Activated CD4-positive, alpha-beta T cell treated with anti-CD3 and anti-CD28 coated beads, Interleukin-2, amount 10 ng/mL, durations not matched to agents 7 days and 5 days (primary cell): ENCODE measurements around the gene NCR2. TPM values are rescaled to one million over a fixed set of nuclear protein-coding genes. Genes with fewer than 3 reads are reported as not detected.

ENCODE experiments used
- CTCF ChIA-PET: fragments of 350-600 bp; sonication (Branson Sonifier 250); formaldehyde crosslinking; loops from one replicate; lab custom pipeline; 2021; ENCODE audit warnings: antibody characterized with exemption; lab: Charles Lee
- POLR2A ChIA-PET: fragments of 350-600 bp; sonication (Branson Sonifier 250); formaldehyde crosslinking; loops from one replicate; lab custom pipeline; 2021; ENCODE audit warnings: antibody characterized with exemption; lab: Charles Lee
- DNase-seq: peaks from one replicate; pipeline ENCODE4 v3.0.0-alpha.2; 2020
- H3K27ac Mint-ChIP-seq: one replicate; pipeline ENCODE4 v1.8.0; 2021; ENCODE audit warnings: mild to moderate bottlenecking, moderate library complexity, mixed read lengths
- H3K27me3 Mint-ChIP-seq: one replicate; pipeline ENCODE4 v1.8.0; 2021; ENCODE audit warnings: mixed read lengths
- H3K36me3 Mint-ChIP-seq: one replicate; pipeline ENCODE4 v1.8.0; 2021; ENCODE audit warnings: low read depth, mixed read lengths
- H3K4me1 Mint-ChIP-seq: one replicate; pipeline ENCODE4 v1.8.0; 2021; ENCODE audit warnings: mixed read lengths
- H3K4me3 Mint-ChIP-seq: one replicate; pipeline ENCODE4 v1.8.0; 2021; ENCODE audit warnings: mild to moderate bottlenecking, moderate library complexity, mixed read lengths
- H3K9me3 Mint-ChIP-seq: one replicate; pipeline ENCODE4 v1.8.0; 2021; ENCODE audit warnings: mixed read lengths
- total RNA-seq, 2 experiments: library from RNA; stranded (reverse); gene quantifications; one replicate each; pipeline ENCODE4 v1.2.3, GENCODE V29; 2021

Gene NCR2
- total RNA-seq, 2 experiments from 2014 or later: not detected

GRCh38 chr6:41371992-41372831, 36.8 kb downstream of the NCR2 start:
- DNase-seq: no peak
- H3K9me3 Mint-ChIP-seq: no peaks in the 10 kb centered on the region
- ChIA-PET CTCF (interaction anchor here (0.7 to 1.7 kb wide), 2 partner anchors 15 to 73 kb away, joined by 3 to 4 read pairs; no protein-coding TSS in a partner anchor), POLR2A (no interaction called here)
- peaks cover 78% of the 10 kb centered on the region for H3K27me3 Mint-ChIP-seq
- no peaks in the 10 kb centered on the region for H3K36me3 Mint-ChIP-seq
- H3K27ac Mint-ChIP-seq: peak overlapping the region; percentile 69
- H3K4me1 Mint-ChIP-seq: peaks cover 26% of the 10 kb centered on the region
- peak overlapping the region; percentile 63 for H3K4me3 Mint-ChIP-seq

GRCh38 chr6:41372832-41373626, 37.6 kb downstream of the NCR2 start:
- peak overlapping the region; percentile 63 for H3K4me3 Mint-ChIP-seq
- peak overlapping the region; percentile 44 for H3K27ac Mint-ChIP-seq
- no peaks in the 10 kb centered on the region for H3K9me3 Mint-ChIP-seq
- peaks cover 26% of the 10 kb centered on the region for H3K4me1 Mint-ChIP-seq
- H3K27me3 Mint-ChIP-seq: peaks cover 80% of the 10 kb centered on the region
- ChIA-PET POLR2A (no interaction called here), CTCF (interaction anchor here (1.2 to 1.8 kb wide), 2 partner anchors 216 to 1193 kb away, joined by 3 read pairs; no protein-coding TSS in a partner anchor)
- no peak for DNase-seq
- no peaks in the 10 kb centered on the region for H3K36me3 Mint-ChIP-seq

- H3K4me3 Mint-ChIP-seq: peak overlapping the region; percentile 9
- no peaks in the 10 kb centered on the region for H3K9me3 Mint-ChIP-seq
- no peaks in the 10 kb centered on the region for H3K36me3 Mint-ChIP-seq
- ChIA-PET CTCF (interaction anchor here (1.2 to 1.8 kb wide), 2 partner anchors 215 to 1193 kb away, joined by 3 read pairs; no protein-coding TSS in a partner anchor), POLR2A (no interaction called here)
- DNase-seq: no peak
- peaks cover 85% of the 10 kb centered on the region for H3K27me3 Mint-ChIP-seq
- H3K4me1 Mint-ChIP-seq: peaks cover 26% of the 10 kb centered on the region
- H3K27ac Mint-ChIP-seq: no peak overlapping the region
These were observed 38.2 kb downstream of the NCR2 start for GRCh38 chr6:41373627-41373918.

GRCh38 chr6:41373919-41374617, 38.7 kb downstream of the NCR2 start:
- Mint-ChIP-seq H3K4me1 (peaks cover 22% of the 10 kb centered on the region), H3K27ac (no peak overlapping the region), H3K36me3 (no peaks in the 10 kb centered on the region), H3K27me3 (peaks cover 86% of the 10 kb centered on the region), H3K4me3 (peak overlapping the region; percentile 9), H3K9me3 (no peaks in the 10 kb centered on the region)
- CTCF ChIA-PET: interaction anchor here (1.2 to 1.8 kb wide), 2 partner anchors 215 to 1192 kb away, joined by 3 read pairs; no protein-coding TSS in a partner anchor
- no peak for DNase-seq
- POLR2A ChIA-PET: interaction anchor here (0.7 kb wide), 1 partner anchor 318 kb away, joined by 3 read pairs; no protein-coding TSS in a partner anchor

GRCh38 chr6:41374618-41375590, 39.5 kb downstream of the NCR2 start:
- ChIA-PET POLR2A (interaction anchor here (0.7 kb wide), 1 partner anchor 318 kb away, joined by 3 read pairs; no protein-coding TSS in a partner anchor), CTCF (interaction anchor here (1.8 kb wide), 1 partner anchor 214 kb away, joined by 3 read pairs; no protein-coding TSS in a partner anchor)
- H3K27me3 Mint-ChIP-seq: peaks cover 89% of the 10 kb centered on the region
- DNase-seq: no peak
- peaks cover 21% of the 10 kb centered on the region for H3K4me1 Mint-ChIP-seq
- no peak overlapping the region for H3K4me3 Mint-ChIP-seq
- no peaks in the 10 kb centered on the region for H3K9me3 Mint-ChIP-seq
- H3K27ac Mint-ChIP-seq: no peak overlapping the region
- H3K36me3 Mint-ChIP-seq: no peaks in the 10 kb centered on the region

- peaks cover 86% of the 10 kb centered on the region for H3K27me3 Mint-ChIP-seq
- no peaks in the 10 kb centered on the region for H3K9me3 Mint-ChIP-seq
- H3K36me3 Mint-ChIP-seq: no peaks in the 10 kb centered on the region
- peaks cover 21% of the 10 kb centered on the region for H3K4me1 Mint-ChIP-seq
- POLR2A ChIA-PET: no interaction called here
- peak overlapping the region; percentile 50 for H3K27ac Mint-ChIP-seq
- DNase-seq: no peak
- CTCF ChIA-PET: no interaction called here
- H3K4me3 Mint-ChIP-seq: no peak overlapping the region
These were observed 40.3 kb downstream of the NCR2 start for GRCh38 chr6:41375598-41376151.

GRCh38 chr6:41376176-41376575, 40.8 kb downstream of the NCR2 start:
- no peaks in the 10 kb centered on the region for H3K9me3 Mint-ChIP-seq
- H3K36me3 Mint-ChIP-seq: no peaks in the 10 kb centered on the region
- peaks cover 86% of the 10 kb centered on the region for H3K27me3 Mint-ChIP-seq
- H3K27ac Mint-ChIP-seq: no peak overlapping the region
- no peak overlapping the region for H3K4me3 Mint-ChIP-seq
- ChIA-PET POLR2A (no interaction called here), CTCF (no interaction called here)
- no peak for DNase-seq
- peaks cover 21% of the 10 kb centered on the region for H3K4me1 Mint-ChIP-seq

- DNase-seq: no peak
- CTCF ChIA-PET: no interaction called here
- POLR2A ChIA-PET: no interaction called here
- H3K4me1 Mint-ChIP-seq: peaks cover 15% of the 10 kb centered on the region
- no peaks in the 10 kb centered on the region for H3K9me3 Mint-ChIP-seq
- no peak overlapping the region for H3K27ac Mint-ChIP-seq
- no peak overlapping the region for H3K4me3 Mint-ChIP-seq
- peaks cover 82% of the 10 kb centered on the region for H3K27me3 Mint-ChIP-seq
- H3K36me3 Mint-ChIP-seq: no peaks in the 10 kb centered on the region
These were observed 41.7 kb downstream of the NCR2 start for GRCh38 chr6:41377071-41377470.

- no peaks in the 10 kb centered on the region for H3K36me3 Mint-ChIP-seq
- CTCF ChIA-PET: no interaction called here
- DNase-seq: no peak
- POLR2A ChIA-PET: no interaction called here
- H3K27me3 Mint-ChIP-seq: peaks cover 80% of the 10 kb centered on the region
- H3K9me3 Mint-ChIP-seq: no peaks in the 10 kb centered on the region
- no peak overlapping the region for H3K27ac Mint-ChIP-seq
- no peak overlapping the region for H3K4me3 Mint-ChIP-seq
- peaks cover 3% of the 10 kb centered on the region for H3K4me1 Mint-ChIP-seq
These were observed 43.9 kb downstream of the NCR2 start for GRCh38 chr6:41379306-41379705.

- H3K4me1 Mint-ChIP-seq: no peaks in the 10 kb centered on the region
- H3K27me3 Mint-ChIP-seq: peaks cover 51% of the 10 kb centered on the region
- H3K9me3 Mint-ChIP-seq: no peaks in the 10 kb centered on the region
- no peak overlapping the region for H3K27ac Mint-ChIP-seq
- no peaks in the 10 kb centered on the region for H3K36me3 Mint-ChIP-seq
- POLR2A ChIA-PET: no interaction called here
- no peak overlapping the region for H3K4me3 Mint-ChIP-seq
- DNase-seq: no peak
- CTCF ChIA-PET: interaction anchor here (0.9 kb wide), 1 partner anchor 15 kb away, joined by 3 read pairs; no protein-coding TSS in a partner anchor
These were observed 51.2 kb downstream of the NCR2 start for GRCh38 chr6:41386594-41386993.

GRCh38 chr6:41392246-41392645, 56.8 kb downstream of the NCR2 start:
- POLR2A ChIA-PET: no interaction called here
- no peak overlapping the region for H3K4me3 Mint-ChIP-seq

More at GRCh38 chr6:41392246-41392645, 56.8 kb downstream of the NCR2 start:
- DNase-seq: no peak
- H3K27me3 Mint-ChIP-seq: peaks cover 45% of the 10 kb centered on the region
- H3K4me1 Mint-ChIP-seq: no peaks in the 10 kb centered on the region
- no peak overlapping the region for H3K27ac Mint-ChIP-seq
- CTCF ChIA-PET: no interaction called here
- peaks cover 14% of the 10 kb centered on the region for H3K9me3 Mint-ChIP-seq
- H3K36me3 Mint-ChIP-seq: no peaks in the 10 kb centered on the region
